H1 (cell line): Measurements from ENCODE around the gene NR3C2. TPM values are rescaled to one million over a fixed set of nuclear protein-coding genes. Genes with fewer than 3 reads are reported as not detected.

Experiments
- BCL11A ChIP-seq, 2 experiments: IDR thresholded peaks; one replicate each; pipeline ENCODE4 v1.6.1; 2011; ENCODE audit warnings: low read depth in 2 of 2, low read length in 2 of 2, mild to moderate bottlenecking in 2 of 2
- CTBP2 ChIP-seq: IDR thresholded peaks from 2 replicates; pipeline ENCODE4 v1.7.0; 2011; ENCODE audit warnings: borderline replicate concordance, mild to moderate bottlenecking, moderate library complexity, mixed read lengths, low read length; ENCODE audit not compliant: insufficient read depth, insufficient read length
- polyA plus RNA-seq, 7 experiments: library from polyadenylated mRNA; depleted of rRNA in 3 of 7; stranded (reverse) in 5 of 7; unstranded in 2 of 7; fragments of >200 nt in 5 of 7; fragments of 200-250 nt in 2 of 7; gene quantifications; 1 replicate in 5 of 7; 2 replicates in 1 of 7; 4 replicates in 1 of 7; pipeline versions ENCODE4 v1.2.1 to v1.2.3, GENCODE V29; 2011 to 2013; ENCODE audit warnings: missing spikeins in 2 of 7, mixed read lengths in 2 of 7
- total RNA-seq: library from RNA; stranded (reverse); fragmentation: NEBNext Ultra II Directional; extraction: Animal tissue kit (Norgen Biotek cat#: 25700); gene quantifications from 2 replicates; pipeline ENCODE4 v1.2.1, GENCODE V29; 2021
- TF ChIP-seq, protein P1 (sequence below): fragments of 300-600 bp; sonication (generic); IDR thresholded peaks from 2 replicates; pipeline ENCODE4 v1.7.1; 2012; ENCODE audit warnings: low read length, moderate library complexity, mild to moderate bottlenecking, inconsistent platforms; ENCODE audit not compliant: insufficient replicate concordance

Gene NR3C2
- total and polyA plus RNA-seq, 2 of the 8 experiments (the other 6 are each of a cell fraction or from before 2014, with no cell fraction given): 0.80 to 3.9 TPM

- TF ChIP-seq, protein P1, sequence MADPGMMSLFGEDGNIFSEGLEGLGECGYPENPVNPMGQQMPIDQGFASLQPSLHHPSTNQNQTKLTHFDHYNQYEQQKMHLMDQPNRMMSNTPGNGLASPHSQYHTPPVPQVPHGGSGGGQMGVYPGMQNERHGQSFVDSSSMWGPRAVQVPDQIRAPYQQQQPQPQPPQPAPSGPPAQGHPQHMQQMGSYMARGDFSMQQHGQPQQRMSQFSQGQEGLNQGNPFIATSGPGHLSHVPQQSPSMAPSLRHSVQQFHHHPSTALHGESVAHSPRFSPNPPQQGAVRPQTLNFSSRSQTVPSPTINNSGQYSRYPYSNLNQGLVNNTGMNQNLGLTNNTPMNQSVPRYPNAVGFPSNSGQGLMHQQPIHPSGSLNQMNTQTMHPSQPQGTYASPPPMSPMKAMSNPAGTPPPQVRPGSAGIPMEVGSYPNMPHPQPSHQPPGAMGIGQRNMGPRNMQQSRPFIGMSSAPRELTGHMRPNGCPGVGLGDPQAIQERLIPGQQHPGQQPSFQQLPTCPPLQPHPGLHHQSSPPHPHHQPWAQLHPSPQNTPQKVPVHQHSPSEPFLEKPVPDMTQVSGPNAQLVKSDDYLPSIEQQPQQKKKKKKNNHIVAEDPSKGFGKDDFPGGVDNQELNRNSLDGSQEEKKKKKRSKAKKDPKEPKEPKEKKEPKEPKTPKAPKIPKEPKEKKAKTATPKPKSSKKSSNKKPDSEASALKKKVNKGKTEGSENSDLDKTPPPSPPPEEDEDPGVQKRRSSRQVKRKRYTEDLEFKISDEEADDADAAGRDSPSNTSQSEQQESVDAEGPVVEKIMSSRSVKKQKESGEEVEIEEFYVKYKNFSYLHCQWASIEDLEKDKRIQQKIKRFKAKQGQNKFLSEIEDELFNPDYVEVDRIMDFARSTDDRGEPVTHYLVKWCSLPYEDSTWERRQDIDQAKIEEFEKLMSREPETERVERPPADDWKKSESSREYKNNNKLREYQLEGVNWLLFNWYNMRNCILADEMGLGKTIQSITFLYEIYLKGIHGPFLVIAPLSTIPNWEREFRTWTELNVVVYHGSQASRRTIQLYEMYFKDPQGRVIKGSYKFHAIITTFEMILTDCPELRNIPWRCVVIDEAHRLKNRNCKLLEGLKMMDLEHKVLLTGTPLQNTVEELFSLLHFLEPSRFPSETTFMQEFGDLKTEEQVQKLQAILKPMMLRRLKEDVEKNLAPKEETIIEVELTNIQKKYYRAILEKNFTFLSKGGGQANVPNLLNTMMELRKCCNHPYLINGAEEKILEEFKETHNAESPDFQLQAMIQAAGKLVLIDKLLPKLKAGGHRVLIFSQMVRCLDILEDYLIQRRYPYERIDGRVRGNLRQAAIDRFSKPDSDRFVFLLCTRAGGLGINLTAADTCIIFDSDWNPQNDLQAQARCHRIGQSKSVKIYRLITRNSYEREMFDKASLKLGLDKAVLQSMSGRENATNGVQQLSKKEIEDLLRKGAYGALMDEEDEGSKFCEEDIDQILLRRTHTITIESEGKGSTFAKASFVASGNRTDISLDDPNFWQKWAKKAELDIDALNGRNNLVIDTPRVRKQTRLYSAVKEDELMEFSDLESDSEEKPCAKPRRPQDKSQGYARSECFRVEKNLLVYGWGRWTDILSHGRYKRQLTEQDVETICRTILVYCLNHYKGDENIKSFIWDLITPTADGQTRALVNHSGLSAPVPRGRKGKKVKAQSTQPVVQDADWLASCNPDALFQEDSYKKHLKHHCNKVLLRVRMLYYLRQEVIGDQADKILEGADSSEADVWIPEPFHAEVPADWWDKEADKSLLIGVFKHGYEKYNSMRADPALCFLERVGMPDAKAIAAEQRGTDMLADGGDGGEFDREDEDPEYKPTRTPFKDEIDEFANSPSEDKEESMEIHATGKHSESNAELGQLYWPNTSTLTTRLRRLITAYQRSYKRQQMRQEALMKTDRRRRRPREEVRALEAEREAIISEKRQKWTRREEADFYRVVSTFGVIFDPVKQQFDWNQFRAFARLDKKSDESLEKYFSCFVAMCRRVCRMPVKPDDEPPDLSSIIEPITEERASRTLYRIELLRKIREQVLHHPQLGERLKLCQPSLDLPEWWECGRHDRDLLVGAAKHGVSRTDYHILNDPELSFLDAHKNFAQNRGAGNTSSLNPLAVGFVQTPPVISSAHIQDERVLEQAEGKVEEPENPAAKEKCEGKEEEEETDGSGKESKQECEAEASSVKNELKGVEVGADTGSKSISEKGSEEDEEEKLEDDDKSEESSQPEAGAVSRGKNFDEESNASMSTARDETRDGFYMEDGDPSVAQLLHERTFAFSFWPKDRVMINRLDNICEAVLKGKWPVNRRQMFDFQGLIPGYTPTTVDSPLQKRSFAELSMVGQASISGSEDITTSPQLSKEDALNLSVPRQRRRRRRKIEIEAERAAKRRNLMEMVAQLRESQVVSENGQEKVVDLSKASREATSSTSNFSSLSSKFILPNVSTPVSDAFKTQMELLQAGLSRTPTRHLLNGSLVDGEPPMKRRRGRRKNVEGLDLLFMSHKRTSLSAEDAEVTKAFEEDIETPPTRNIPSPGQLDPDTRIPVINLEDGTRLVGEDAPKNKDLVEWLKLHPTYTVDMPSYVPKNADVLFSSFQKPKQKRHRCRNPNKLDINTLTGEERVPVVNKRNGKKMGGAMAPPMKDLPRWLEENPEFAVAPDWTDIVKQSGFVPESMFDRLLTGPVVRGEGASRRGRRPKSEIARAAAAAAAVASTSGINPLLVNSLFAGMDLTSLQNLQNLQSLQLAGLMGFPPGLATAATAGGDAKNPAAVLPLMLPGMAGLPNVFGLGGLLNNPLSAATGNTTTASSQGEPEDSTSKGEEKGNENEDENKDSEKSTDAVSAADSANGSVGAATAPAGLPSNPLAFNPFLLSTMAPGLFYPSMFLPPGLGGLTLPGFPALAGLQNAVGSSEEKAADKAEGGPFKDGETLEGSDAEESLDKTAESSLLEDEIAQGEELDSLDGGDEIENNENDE: no peak
- TF ChIP-seq BCL11A (IDR thresholded peaks at IDR 0.05; ENCODE audit: low read depth in 2 of 2, low read length in 2 of 2): no peak
- TF ChIP-seq CTBP2: no peak
Observed at GRCh38 chr4:148143174-148143573, 299.0 kb downstream of the NR3C2 start (continued).
